GM12873 (cell line): ENCODE results near the gene PCSK6.

Source experiments
- CTCF ChIP-seq: IDR thresholded peaks from 2 replicates; pipeline ENCODE4 v1.5.1; 2012; ENCODE audit warnings: low read depth, mild to moderate bottlenecking, moderate library complexity, low read length, control low read depth; ENCODE audit not compliant: insufficient read depth; ENCODE audit errors: missing control alignments

PCSK6 gene

GRCh38 chr15:101479342-101479845 is 10.1 kb downstream of the PCSK6 start:
- no peak for TF ChIP-seq CTCF

GRCh38 chr15:101478701-101479341 is 10.7 kb downstream of the PCSK6 start:
- TF ChIP-seq CTCF: no peak

GRCh38 chr15:101477851-101478362 is 11.6 kb downstream of the PCSK6 start:
- TF ChIP-seq CTCF: no peak

- no peak for TF ChIP-seq CTCF
Observed at GRCh38 chr15:101476756-101477155, 12.8 kb downstream of the PCSK6 start.

GRCh38 chr15:101474983-101475382 is 14.5 kb downstream of the PCSK6 start:
- TF ChIP-seq CTCF: no peak

- no peak for TF ChIP-seq CTCF
Observed at GRCh38 chr15:101474233-101474632, 15.3 kb downstream of the PCSK6 start.

- TF ChIP-seq CTCF: no peak
Observed at GRCh38 chr15:101472033-101472432, 17.5 kb downstream of the PCSK6 start.
